ENCODE data around the gene DXO. TPM values are rescaled to one million over a fixed set of nuclear protein-coding genes. Genes with fewer than 3 reads are reported as not detected.
A peak's percentile ranks its signal among the peaks of the same experiment; 100 is the strongest.

The DXO gene
- total RNA-seq, 4 donors from 2014 or later = 14.6 to 19.9 (median 16.4) TPM

DNA sequence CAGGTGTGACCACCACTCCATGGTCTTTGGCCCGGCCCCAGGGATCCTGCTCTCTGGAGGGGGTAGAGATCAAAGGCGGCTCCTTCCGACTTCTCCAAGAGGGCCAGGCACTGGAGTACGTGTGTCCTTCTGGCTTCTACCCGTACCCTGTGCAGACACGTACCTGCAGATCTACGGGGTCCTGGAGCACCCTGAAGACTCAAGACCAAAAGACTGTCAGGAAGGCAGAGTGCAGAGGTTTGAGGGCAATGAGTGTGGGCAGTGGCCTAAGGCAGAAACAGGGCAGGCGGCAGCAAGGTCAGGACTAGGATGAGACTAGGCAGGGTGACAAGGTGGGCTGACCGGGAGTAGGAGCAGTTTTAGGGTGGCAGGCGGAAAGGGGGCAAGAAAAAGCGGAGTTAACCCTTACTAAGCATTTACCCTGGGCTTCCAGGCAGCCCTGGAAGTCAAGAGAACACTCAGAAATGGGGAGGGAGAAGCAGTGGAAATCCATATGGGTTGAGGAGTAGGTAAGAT, 25.5 kb downstream of the DXO start:
- 81 to 82% methylated on average over 11 of the region's 11 CpGs for WGBS, 2 donors
- intact Hi-C loops (cut with DNase I; ENCODE audit: low total_unique reads) = no loop called here
- no peak overlapping the region for H3K4me3 ChIP-seq (ENCODE audit: low read depth, poor library complexity, severe bottlenecking)
- no peak for TF ChIP-seq POLR2A (IDR thresholded peaks at IDR 0.05)
- no peak for TF ChIP-seq CTCF (IDR thresholded peaks at IDR 0.05)
- no peak for DNase-seq (ENCODE audit: low spot score in 2 of 2)

GRCh38 chr6:31945507-31946369, 26.2 kb downstream of the DXO start, which contains the start of gene CFB:
Gene CFB, plus strand, starts transcription at chr6:31946095. Its CDS starts 127 bp downstream, at chr6:31946222.
- intact Hi-C loops (cut with DNase I; ENCODE audit: low total_unique reads) = no loop called here
- peak; percentile 81 to 95 for DNase-seq (ENCODE audit: low spot score in 2 of 2)
- H3K4me3 ChIP-seq (ENCODE audit: low read depth, poor library complexity, severe bottlenecking) = no peak within 1 kb of the TSS
- TF ChIP-seq CTCF (IDR thresholded peaks at IDR 0.05) (no peak), POLR2A (IDR thresholded peaks at IDR 0.05) (no peak)
- 19 to 28% methylated on average over 11 of the region's 11 CpGs for WGBS, 2 donors

- no peak overlapping the region for H3K4me3 ChIP-seq (ENCODE audit: low read depth, poor library complexity, severe bottlenecking)
- DNase-seq (ENCODE audit: low spot score in 2 of 2) = no peak
- WGBS, 2 donors = 40 to 43% methylated on average over 9 of the region's 9 CpGs
- no peak for TF ChIP-seq POLR2A (IDR thresholded peaks at IDR 0.05)
- intact Hi-C loops (cut with DNase I; ENCODE audit: low total_unique reads) = no loop called here
These were observed 26.8 kb downstream of the DXO start for GRCh38 chr6:31945154-31945506.

GRCh38 chr6:31943742-31944141, 28.2 kb downstream of the DXO start:
- 90 to 93% methylated on average over 3 of the region's 3 CpGs for WGBS, 2 donors
- intact Hi-C loops (cut with DNase I; ENCODE audit: low total_unique reads) = no loop called here
- no peak overlapping the region for H3K4me3 ChIP-seq (ENCODE audit: low read depth, poor library complexity, severe bottlenecking)
- no peak for TF ChIP-seq POLR2A (IDR thresholded peaks at IDR 0.05)
- TF ChIP-seq CTCF (IDR thresholded peaks at IDR 0.05) = no peak
- no peak for DNase-seq (ENCODE audit: low spot score in 2 of 2)

DNA sequence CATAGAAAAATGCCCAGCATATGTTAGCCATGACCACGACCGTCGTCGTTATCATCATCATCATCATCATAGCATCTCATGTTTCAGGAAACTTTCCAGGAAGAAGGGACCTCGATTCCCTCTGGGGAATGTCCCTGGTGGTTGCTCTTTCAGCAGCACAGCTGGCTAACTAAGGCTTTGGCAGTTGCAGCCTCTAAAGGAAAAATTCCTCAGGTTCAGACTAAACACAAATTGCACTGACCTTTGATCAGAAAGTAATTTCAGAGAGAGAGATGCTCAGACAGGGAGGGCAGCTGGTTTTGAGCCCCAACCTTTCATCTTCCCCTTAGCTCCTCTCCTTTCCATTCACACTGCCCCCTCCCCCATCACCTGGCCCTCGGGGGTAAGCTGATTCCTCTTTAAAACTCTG, 31.7 kb downstream of the DXO start:
- H3K4me3 ChIP-seq (ENCODE audit: low read depth, poor library complexity, severe bottlenecking) = no peak overlapping the region
- intact Hi-C loops (cut with DNase I; ENCODE audit: low total_unique reads) = no loop called here
- no peak for DNase-seq (ENCODE audit: low spot score in 2 of 2)
- TF ChIP-seq CTCF (IDR thresholded peaks at IDR 0.05) (no peak), POLR2A (IDR thresholded peaks at IDR 0.05) (no peak)
- 20 to 22% methylated on average over 6 of the region's 6 CpGs for WGBS, 2 donors

DNA sequence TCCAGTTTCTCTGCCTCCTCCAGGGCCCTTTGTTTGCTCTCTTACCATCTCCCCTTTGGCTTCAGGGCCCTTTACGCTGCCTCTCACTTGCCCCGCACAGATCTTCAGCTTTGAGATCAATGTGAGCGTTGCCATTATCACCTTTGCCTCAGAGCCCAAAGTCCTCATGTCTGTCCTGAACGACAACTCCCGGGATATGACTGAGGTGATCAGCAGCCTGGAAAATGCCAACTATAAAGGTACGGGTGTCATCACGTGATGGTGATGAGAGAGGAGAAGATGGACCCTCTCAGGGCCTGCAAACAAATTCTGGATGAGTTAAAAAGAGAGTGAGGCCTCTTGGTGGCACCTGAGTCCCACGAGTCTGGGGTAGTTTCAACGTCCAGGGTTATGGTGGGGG, 36.1 kb downstream of the DXO start:
- WGBS, 2 donors = 84 to 87% methylated on average over 9 of the region's 9 CpGs
- no peak for DNase-seq (ENCODE audit: low spot score in 2 of 2)
- intact Hi-C loops (cut with DNase I; ENCODE audit: low total_unique reads) = no loop called here
- H3K4me3 ChIP-seq (ENCODE audit: low read depth, poor library complexity, severe bottlenecking) = no peak overlapping the region
- TF ChIP-seq CTCF (IDR thresholded peaks at IDR 0.05) = no peak
- no peak for TF ChIP-seq POLR2A (IDR thresholded peaks at IDR 0.05)

Data from lower leg skin (tissue), 4 donors.